ENCODE data around the gene CCDC167. TPM values are rescaled to one million over a fixed set of nuclear protein-coding genes. Genes with fewer than 3 reads are reported as not detected.

Gene CCDC167
- total and polyA plus RNA-seq, 10 of the 15 experiments (the other 5 are each of a cell fraction or from before 2014, with no cell fraction given): 74.9 to 380 (median 137) TPM

GRCh38 chr6:37486121-37486839 is 13.4 kb downstream of the CCDC167 start:
- Histone ChIP-seq H3K27me3 (replicated peaks in 1 of 2; ENCODE audit: control insufficient read depth in 2 of 2, insufficient read depth in 2 of 2, low read length in 1 of 2) (no peaks in the 10 kb centered on the region), H4K20me1 (ENCODE audit: control insufficient read depth, insufficient read depth) (no peaks in the 10 kb centered on the region), H3K27ac (ENCODE audit: control insufficient read depth, insufficient read depth) (no peak overlapping the region), H3K9me3 (replicated peaks; ENCODE audit: control insufficient read depth, insufficient read depth, low read length) (no peaks in the 10 kb centered on the region), H3K4me2 (ENCODE audit: control insufficient read depth, insufficient read depth) (no peak overlapping the region), H3K36me3 (ENCODE audit: control insufficient read depth in 2 of 2, insufficient read depth in 2 of 2, low read length in 1 of 2) (peaks cover 18 to 27% of the 10 kb centered on the region in 2 experiments), H3K4me3 (no peak overlapping the region), H3K79me2 (ENCODE audit: control insufficient read depth, insufficient read depth, low read length) (peaks cover 11% of the 10 kb centered on the region), H2AFZ (ENCODE audit: control insufficient read depth, low read depth, low read length) (no peak overlapping the region), H3K9ac (ENCODE audit: control insufficient read depth, insufficient read depth, low read length) (no peak overlapping the region), H3K4me1 (ENCODE audit: control insufficient read depth, insufficient read depth, low read length) (peaks cover 28% of the 10 kb centered on the region)
- ATAC-seq (no peak), DNase-seq (ENCODE audit: low read depth, low spot score) (no peak), FAIRE-seq (no peak)
- POLR2A ChIA-PET: interaction anchor here (2.3 kb wide), 1 partner anchor 31 kb away, joined by 6 read pairs; no protein-coding TSS in a partner anchor
- no TSS peak for BruUV-seq (replicated peaks)
- TF ChIP-seq ZNF24 (IDR thresholded peaks at IDR 0.05) (no peak), CREB1 (IDR thresholded peaks at IDR 0.05; ENCODE audit: low read depth) (no peak), MEF2A (IDR thresholded peaks at IDR 0.05; ENCODE audit: insufficient read depth, low read depth, low read length) (no peak), MTA2 (IDR thresholded peaks at IDR 0.05; ENCODE audit: low read depth) (no peak)
- in situ Hi-C loops (cut with MboI): no loop called here
- RAD21 ChIA-PET (ENCODE audit: unreplicated experiment): interaction anchor here (1.9 to 2.1 kb wide), 3 partner anchors 31 to 79 kb away, joined by 6 to 20 read pairs (median 10); no protein-coding TSS in a partner anchor
- WGBS (ENCODE audit: insufficient coverage, insufficient replicate concordance, low lambda C conversion rate, missing lambda C conversion rate): 84% methylated on average over 8 of the region's 8 CpGs
- CTCF ChIA-PET: interaction anchor here (1.3 to 7.8 kb wide), 4 partner anchors 42 to 80 kb away, joined by 3 to 97 read pairs (median 11); no protein-coding TSS in a partner anchor
- intact Hi-C loops (cut with micrococcal nuclease; ENCODE audit: unreplicated experiment): loop anchor here (5.0 kb wide), 1 partner anchor 104 kb away; no protein-coding TSS in a partner anchor
- SMC1A ChIA-PET (ENCODE audit: uncharacterized antibody, unreplicated experiment): interaction anchor here (1.4 to 7.0 kb wide), 2 partner anchors 63 to 78 kb away, joined by 3 to 92 read pairs; no protein-coding TSS in a partner anchor

GRCh38 chr6:37485291-37485702 is 14.4 kb downstream of the CCDC167 start:
- H3K27ac ChIP-seq (ENCODE audit: control insufficient read depth, insufficient read depth): no peak overlapping the region
- ATAC-seq: peak; percentile 53
- H3K4me3 ChIP-seq: no peak overlapping the region
- DNase-seq (ENCODE audit: low read depth, low spot score): no peak
- intact Hi-C loops (cut with micrococcal nuclease; ENCODE audit: unreplicated experiment) (loop anchor here (5.0 kb wide), 1 partner anchor 103 kb away; no protein-coding TSS in a partner anchor), in situ Hi-C loops (cut with MboI) (no loop called here)
- CTCF ChIA-PET: interaction anchor here (0.7 to 2.6 kb wide), 15 partner anchors 9 to 203 kb away, joined by 3 to 33 read pairs (median 4); no protein-coding TSS in a partner anchor
- SMC1A ChIA-PET (ENCODE audit: uncharacterized antibody, unreplicated experiment): interaction anchor here (0.7 to 1.7 kb wide), 6 partner anchors 32 to 207 kb away, joined by 3 to 15 read pairs (median 6); no protein-coding TSS in a partner anchor
- H3K4me2 ChIP-seq (ENCODE audit: control insufficient read depth, insufficient read depth): no peak overlapping the region
- no peak overlapping the region for H2AFZ ChIP-seq (ENCODE audit: control insufficient read depth, low read depth, low read length)
- H3K4me1 ChIP-seq (ENCODE audit: control insufficient read depth, insufficient read depth, low read length): peaks cover 19% of the 10 kb centered on the region
- H3K36me3 ChIP-seq (ENCODE audit: control insufficient read depth in 2 of 2, insufficient read depth in 2 of 2, low read length in 1 of 2): peaks cover 18 to 33% of the 10 kb centered on the region in 2 experiments
- H3K9me3 ChIP-seq (replicated peaks; ENCODE audit: control insufficient read depth, insufficient read depth, low read length): no peaks in the 10 kb centered on the region
- RAD21 ChIA-PET (ENCODE audit: unreplicated experiment): interaction anchor here (0.7 to 2.1 kb wide), 5 partner anchors 53 to 82 kb away, joined by 3 to 20 read pairs (median 4); no protein-coding TSS in a partner anchor
- FAIRE-seq: no peak
- H3K27me3 ChIP-seq (replicated peaks in 1 of 2; ENCODE audit: control insufficient read depth in 2 of 2, insufficient read depth in 2 of 2, low read length in 1 of 2): no peaks in the 10 kb centered on the region
- H3K79me2 ChIP-seq (ENCODE audit: control insufficient read depth, insufficient read depth, low read length): peaks cover 4% of the 10 kb centered on the region
- 86% methylated on average over 10 of the region's 10 CpGs for WGBS (ENCODE audit: insufficient coverage, insufficient replicate concordance, low lambda C conversion rate, missing lambda C conversion rate)
- H3K9ac ChIP-seq (ENCODE audit: control insufficient read depth, insufficient read depth, low read length): no peak overlapping the region
- no TSS peak for BruUV-seq (replicated peaks)
- no peaks in the 10 kb centered on the region for H4K20me1 ChIP-seq (ENCODE audit: control insufficient read depth, insufficient read depth)
- POLR2A ChIA-PET: interaction anchor here (0.7 to 1.3 kb wide), 3 partner anchors 10 to 77 kb away, joined by 3 read pairs; no protein-coding TSS in a partner anchor
- TF ChIP-seq SMC3 (IDR thresholded peaks at IDR 0.05; ENCODE audit: borderline replicate concordance, low read length) (0 out of 2 replicates have a peak, but pooled peaks have one; percentile 9), PAX8 (IDR thresholded peaks at IDR 0.05) (no peak), ATF3 (IDR thresholded peaks at IDR 0.05; ENCODE audit: borderline replicate concordance, extremely low read depth, low read depth, low read length) (no peak), GATAD2B (conservative IDR thresholded peaks at IDR 0.05; ENCODE audit: low read depth) (no peak), IRF3 (IDR thresholded peaks at IDR 0.05) (no peak), ZBTB11 (CRISPR knock-in tag; IDR thresholded peaks at IDR 0.05) (no peak)
